ENCODE measurements around the gene FOXJ3.

FOXJ3 gene

GRCh38 chr1:42139444-42139843 is 195.6 kb downstream of the FOXJ3 start:
- no peak for DNase-seq

DNA sequence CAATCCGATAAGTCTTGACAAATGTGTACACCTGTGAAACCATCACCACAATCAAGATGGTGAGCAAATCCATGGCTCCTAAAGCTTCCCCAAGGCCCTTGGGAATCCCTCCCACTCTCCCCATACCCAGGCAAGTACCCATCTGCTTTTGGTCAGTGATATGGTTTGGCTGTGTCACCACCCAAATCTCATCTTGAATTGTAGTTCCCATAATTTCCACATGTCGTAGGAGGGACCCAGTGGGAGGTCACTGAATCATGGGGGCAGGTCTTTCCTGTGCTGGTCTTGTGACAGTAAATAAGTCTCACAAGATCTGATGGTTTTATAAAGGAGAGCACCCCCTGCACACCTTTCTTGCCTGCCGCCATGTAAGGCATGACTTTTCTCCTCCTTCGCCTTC is 196.4 kb downstream of the FOXJ3 start:
- DNase-seq, result no peak

- no peak for DNase-seq
These were observed 197.3 kb downstream of the FOXJ3 start for GRCh38 chr1:42137766-42138165.

DNA sequence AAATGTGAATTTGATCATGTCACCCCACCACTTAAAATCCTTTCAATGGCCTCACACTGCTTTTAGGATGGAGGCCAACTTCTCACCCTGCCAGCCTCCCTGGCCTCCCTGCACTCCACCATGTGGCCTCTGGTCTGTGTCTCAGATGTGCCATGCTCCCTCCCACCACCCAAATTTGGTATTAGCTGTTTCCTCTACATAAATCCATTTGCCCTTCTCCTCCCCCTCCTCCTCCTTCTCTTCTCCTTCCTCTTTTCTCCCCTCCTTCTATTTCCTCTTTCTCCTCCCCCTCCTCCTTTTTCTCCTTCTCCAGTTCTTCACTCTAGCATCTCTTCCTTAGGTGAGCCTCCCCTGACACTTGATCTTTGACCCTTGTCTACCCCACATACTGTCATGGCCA is 198.6 kb downstream of the FOXJ3 start:
- DNase-seq, result no peak

GRCh38 chr1:42135426-42135825 is 199.6 kb downstream of the FOXJ3 start:
- no peak for DNase-seq

DNA sequence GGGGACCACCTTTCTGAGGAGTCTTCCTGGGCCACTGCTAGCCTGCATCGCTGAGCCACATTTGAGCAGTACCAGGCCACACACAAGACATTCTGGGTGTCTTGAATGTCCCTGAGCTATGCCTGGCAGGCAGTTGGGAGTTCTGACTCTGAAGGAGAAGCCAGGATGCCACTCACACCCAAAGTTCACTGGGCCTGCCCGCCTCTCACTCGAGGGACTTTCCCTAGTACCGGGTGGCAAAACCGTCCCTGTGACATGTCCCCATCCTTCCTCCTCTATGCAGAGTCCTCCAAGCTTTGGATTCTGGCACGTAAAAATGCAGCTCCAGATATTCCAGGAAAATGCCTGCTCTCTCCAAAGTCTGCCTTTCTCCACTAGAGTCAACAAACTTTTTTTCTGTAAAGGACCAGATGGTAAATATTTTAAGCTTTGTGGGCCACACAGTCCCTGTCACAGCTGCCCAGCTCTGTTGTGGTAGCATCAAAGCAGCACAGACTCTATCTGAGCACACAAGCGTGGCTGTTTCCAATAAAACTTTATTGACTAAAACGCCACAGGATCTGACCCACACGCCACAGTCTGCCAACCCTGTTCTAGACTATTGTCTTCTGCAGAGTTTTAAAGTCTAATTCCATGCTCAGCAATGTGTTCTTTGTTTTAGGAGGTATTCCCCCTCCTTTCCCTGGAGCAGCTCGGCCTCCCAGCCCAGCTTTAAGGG is 201.1 kb downstream of the FOXJ3 start:
- no peak for DNase-seq

- DNase-seq, result no peak
These were observed 201.6 kb downstream of the FOXJ3 start for GRCh38 chr1:42133390-42133789.

GRCh38 chr1:42130061-42130660 is 204.9 kb downstream of the FOXJ3 start:
- no peak for DNase-seq

DNA sequence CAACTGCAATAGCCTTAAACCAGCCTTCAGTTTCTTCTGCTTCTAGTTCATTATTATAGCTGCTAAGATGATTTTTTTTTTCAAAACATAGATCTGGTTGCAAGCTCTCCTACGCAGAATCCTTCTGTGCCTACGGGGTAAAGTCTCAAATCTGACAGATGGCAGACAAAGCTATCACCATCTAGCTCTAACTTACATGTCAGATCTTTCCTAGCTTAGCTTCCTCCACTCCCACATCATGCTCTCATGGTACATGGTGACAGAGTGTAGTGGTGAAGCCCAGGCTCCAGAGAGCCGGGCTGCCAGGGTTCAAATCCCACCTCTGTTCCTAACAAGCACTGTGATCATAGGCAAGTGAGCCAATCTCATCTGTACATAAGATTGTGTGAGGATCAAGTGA is 206.1 kb downstream of the FOXJ3 start:
- no peak for DNase-seq

- no peak for DNase-seq
These were observed 206.5 kb downstream of the FOXJ3 start for GRCh38 chr1:42128499-42128898.

DNA sequence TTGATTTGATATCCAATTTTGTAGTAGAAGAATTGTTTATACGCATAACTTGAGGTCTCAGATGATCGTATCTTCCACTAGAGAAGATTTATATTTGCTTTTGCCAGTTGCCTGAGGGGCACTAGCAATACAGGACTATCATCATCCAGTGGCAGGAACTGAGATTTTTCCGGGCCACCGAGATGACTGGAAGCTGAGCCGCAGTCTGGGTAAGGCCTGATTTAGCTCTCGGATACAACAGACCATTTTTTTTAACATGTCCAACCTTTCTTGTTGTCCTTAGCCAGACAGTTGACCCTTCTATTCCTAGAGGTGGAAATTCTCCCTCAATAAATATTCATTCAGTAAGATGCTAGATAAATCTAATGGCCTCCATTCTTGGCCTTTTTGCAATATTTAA is 207.3 kb downstream of the FOXJ3 start:
- DNase-seq, result no peak
